Esophagus mucosa (tissue), 1 donor: Measurements from ENCODE around the gene USP22. TPM values are rescaled to one million over a fixed set of nuclear protein-coding genes. Genes with fewer than 3 reads are reported as not detected.
A peak's percentile ranks its signal among the peaks of the same experiment; 100 is the strongest.
"Not testable (repeated sequence)": the region's sequence is repeated elsewhere in the genome, so short reads cannot be mapped to it uniquely, and the experiment has no call there.

Experiments used
- ATAC-seq: fragments of 200-7000 bp; cut with Tn5 transposase; one replicate; pipeline ENCODE4 v1.9.1; 2020
- total RNA-seq: library from RNA; stranded (reverse); gene quantifications from one replicate; pipeline ENCODE4 v1.2.4, GENCODE V29; 2023
- donor health status: DM: yes; HTN: yes; CAD: no.

The USP22 gene
- 93.8 TPM for total RNA-seq

DNA sequence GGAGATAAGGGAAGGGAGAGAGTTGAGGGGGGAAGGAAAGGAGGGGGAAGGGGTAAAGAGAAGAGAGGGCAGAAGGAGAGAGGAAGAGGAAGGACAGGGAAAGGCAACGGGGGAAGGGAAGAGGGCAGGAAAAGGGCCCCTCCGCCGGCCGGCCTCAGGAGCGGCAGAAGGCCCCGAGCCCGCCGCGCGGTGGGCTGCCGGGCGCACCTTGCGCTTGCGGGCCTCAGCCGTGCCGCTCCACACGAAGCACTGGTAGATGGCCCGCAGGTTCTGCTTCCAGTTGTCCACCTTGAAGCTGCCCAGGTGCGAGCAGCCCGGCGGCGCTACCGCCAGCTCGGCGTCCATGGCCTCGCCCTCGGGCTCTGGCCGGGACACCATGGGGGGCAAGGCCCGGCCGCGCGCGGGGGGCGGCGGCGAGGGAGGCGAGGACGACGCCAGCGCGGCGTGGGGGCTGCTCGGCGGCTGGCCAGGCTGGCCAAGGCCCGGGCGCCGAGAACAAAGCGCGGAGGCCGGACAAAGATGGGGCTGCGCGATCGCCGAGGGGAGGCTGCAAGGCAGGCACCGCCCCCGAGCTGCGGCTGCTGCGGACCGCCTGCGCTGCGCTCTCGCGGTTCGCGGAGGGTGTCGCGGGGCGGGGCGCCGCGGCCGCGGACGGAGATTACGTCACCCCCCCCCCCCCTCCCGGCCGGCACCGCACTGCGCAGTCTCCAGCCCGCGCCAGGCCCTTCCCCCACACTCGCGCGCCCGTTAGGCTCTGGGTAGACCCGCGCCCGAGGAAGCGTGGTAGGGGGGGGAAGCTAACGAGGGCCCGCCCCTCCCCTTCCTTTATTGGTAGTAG is at the start of gene USP22:
USP22 (minus strand) TSS at position 554 of the 838 bp plus-strand sequence; CDS start at position 378, 176 bp downstream.
- peak; percentile 92 for ATAC-seq

DNA sequence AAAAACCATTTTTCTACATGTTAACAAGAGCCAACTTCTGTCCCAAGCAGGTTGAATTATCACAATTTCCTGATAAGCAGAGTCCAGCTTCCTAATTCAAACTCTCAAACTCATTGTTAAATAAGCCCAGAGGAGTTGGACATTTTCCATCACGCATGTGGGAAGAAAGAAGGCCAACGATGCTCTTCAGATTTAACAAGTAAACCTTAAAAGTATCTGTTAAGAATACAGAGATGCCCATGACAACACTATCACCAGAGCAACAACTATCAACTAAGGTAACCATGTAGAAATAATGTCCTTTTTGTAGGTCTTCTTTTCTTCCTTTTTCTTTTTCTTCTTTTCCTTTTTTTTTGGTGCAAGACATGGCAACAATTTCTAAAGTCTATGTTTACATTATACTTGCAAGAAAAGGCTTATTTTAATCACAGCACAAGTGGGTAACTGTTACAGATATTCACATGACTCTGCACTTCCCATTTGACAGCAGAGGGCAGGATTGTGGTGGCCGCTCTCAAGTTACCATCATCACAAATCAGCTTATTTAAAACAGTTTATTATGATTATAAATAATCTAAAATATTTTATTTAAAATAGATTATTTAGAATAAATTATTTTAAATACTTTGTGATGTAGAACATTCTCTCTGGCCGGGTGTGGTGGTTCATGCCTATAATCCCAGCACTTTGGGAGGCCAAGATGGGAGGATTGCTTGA is 48.2 kb upstream of the USP22 start:
- no peak for ATAC-seq

DNA sequence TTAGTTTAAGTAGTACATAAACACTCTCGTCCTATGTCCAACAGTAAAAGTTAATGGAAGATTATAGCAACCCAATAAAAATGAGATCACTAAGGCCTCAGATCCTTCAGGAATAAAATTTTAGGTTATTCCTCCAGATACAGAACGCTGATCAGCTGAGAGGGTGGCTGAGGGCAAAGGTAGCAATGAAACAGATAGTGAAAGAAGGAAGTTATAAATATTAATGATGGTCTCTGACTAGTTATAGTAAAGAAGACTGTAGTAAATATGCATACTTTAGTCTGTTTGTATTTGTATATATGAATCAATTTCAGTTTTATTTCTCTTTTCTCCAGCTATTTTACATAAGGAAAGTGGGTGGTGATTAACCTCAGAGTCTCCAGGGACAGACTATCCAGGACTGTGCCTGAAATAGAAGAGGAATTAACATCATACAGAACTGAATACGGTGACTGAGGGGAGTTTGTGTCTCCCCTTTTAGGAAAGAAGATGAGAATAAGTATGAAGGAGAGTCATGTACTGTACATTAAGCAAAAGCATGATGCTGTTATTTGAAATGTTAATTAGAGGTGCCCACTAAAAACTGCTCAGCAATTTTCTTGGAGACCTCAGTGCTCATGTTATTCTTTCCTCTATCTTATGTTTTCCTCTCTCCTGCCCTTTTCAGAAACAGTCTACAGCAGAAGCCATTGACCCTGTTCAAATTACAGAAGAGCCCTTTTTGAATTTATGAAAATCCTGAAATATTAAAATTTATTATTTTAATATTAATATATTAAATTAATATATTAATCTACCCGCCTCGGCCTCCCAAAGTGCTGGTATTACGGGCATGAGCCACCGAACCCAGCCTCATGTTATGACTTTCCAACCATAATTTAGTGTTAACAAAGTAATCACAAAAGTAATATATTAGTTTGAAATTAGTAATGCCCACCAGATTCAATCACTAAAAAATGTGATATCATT is 47.4 kb upstream of the USP22 start:
- no peak for ATAC-seq

DNA sequence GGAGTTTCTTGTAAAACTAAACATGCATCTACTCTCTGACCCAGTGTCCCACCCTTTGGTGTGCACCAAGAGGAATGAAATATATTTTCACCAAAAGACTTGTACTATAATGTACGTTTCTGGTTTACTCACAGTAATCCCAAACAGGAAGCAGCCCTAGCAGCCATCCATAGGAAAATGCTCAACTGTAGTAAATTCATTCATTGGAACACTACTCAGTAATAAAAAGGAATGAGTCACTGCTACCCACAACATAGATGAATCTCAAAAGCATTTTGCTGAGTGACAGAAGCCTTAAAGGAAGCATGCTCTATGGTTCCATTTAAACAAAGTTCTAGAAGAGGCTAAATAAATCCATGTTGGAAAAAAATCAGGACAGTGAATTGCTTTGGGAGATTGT is 46.3 kb upstream of the USP22 start:
- ATAC-seq = no peak

DNA sequence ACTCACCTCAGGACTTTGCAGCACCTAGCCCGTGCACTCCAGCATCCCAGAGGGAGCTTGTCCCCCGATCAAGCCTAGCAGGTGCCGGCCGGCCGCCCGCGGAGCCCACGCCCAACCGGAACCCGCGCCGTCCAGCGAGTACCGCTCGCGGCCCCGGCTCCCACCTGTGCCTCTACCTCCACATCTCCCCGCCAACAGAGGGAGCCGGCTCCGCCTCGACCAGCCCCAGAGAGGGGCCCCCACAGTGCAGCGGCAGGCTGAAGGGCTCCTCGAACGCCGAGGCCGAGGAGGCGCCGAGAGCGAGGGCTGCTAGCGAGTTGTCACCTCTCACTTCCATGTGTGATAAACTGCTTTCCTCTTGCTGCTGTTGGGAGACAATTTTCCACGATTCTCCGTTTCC is 42.9 kb upstream of the USP22 start:
- ATAC-seq = no peak

GRCh38 chr17:21085280-21085679 is 42.5 kb upstream of the USP22 start:
- ATAC-seq = not testable (repeated sequence)

GRCh38 chr17:21082001-21082436 is 39.2 kb upstream of the USP22 start:
- ATAC-seq = peak; percentile 38

DNA sequence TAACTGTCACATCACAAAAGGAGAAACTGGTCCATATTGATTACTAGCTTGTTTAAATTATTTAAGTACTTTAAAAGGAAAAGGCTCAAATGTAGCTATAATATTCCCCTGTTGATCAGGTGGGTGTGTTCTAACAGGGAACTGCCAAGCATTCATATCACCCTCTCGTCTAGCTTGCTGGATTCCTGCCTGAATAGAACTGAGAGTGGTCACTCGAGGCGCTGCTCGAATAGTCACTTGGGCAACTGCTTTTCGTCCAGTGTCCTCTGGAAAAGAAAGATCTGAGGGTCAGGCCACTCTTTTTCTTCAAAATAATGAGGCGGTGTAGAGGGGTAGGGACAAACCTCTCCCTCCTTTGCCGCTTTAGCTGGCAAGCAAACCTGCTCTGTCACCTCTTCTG is 36.4 kb upstream of the USP22 start:
- ATAC-seq = no peak

GRCh38 chr17:21078016-21078780 is 35.4 kb upstream of the USP22 start:
- ATAC-seq = no peak

- ATAC-seq = no peak
These were observed 34.5 kb upstream of the USP22 start for GRCh38 chr17:21077281-21077680.

DNA sequence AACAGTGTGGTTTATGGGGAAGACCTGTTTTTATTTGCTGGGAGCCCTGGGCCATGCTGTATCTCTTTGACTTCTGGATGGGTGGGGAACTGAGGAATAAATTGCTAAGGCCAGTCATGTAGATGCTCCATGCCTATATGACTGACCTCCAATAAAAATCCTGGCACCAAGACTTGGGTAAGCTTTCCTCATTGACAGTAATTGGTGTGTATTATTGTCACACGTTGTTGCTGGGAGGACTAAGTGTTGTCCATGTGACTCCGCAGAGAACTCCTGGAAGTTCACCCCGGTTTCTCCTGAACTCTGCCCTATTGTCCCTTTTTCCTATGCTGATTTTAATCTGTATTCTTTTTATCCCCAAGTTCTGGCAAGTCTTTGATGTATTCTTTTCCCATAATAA is 33.4 kb upstream of the USP22 start:
- ATAC-seq = no peak

- ATAC-seq = no peak
These were observed 32.9 kb upstream of the USP22 start for GRCh38 chr17:21075739-21076085.

DNA sequence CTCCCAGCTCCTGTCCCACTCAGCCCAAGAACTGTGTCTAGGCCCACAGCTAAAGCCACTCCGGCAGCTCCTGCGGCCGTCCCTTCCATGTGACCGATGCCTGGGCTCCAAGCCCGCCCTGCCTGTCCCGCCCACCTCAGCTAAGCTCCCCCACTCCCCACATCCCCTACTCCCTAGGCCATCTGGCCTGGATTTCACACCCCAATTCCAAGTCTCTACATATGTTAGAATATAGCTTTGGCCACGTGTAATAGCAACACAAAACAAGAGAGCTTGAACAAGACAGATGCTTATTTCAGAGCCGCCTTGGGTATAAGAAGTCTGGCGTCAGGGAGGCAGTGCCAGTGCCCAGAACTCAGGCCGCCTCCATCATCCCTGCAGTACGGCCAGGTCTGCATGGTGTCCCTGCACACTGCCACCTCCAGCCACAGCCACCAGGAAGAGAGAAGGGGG is 30.0 kb upstream of the USP22 start:
- ATAC-seq = no peak

GRCh38 chr17:21066394-21066793 is 23.6 kb upstream of the USP22 start:
- ATAC-seq = no peak

DNA sequence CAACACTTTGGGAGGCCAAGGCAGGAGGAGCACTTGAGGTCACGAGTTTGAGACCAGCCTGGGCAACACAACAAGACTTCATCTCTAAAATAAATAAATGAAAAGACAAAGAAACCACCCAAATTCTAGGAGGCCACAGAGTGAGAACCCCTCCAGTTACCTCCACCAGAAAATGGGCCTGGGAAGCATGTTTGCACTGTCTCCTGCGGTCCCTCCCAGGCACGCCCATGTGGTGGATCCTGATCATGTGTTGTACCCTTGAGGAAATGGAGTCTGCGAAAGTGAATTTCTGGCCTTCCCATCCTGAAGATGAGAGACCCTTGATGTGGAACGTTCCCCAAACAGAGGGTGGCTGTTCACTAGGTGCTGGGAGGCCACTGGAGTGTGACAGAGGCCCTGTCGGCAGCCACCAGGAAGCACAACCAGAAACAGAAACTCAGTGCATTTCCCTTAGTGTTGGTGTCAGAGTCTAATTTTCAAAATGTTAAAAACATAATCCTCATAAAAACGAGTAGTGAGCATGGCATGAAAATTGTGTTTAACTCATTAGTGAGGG is 19.2 kb upstream of the USP22 start:
- ATAC-seq = no peak

- ATAC-seq = no peak
These were observed 18.5 kb upstream of the USP22 start for GRCh38 chr17:21061158-21061835.

DNA sequence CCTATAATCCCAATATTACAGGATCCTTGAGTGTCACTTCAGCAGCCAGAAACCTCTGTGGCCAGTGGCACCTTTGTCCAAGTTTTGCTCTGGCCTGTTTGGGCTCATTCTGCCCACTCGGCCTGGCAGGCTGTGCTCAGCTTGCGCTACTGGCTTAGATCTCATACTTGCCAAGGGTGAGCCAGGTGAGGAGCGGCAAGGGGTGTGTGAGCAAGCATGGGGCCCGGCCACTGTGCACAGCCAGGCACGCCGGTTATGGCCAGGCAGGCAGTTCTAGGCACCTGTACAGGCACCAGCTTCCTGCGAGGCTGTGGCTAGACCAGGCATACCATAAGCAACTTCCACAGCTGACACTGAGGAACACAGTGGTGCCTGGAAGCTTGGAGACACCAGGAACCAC is 16.9 kb upstream of the USP22 start:
- no peak for ATAC-seq

DNA sequence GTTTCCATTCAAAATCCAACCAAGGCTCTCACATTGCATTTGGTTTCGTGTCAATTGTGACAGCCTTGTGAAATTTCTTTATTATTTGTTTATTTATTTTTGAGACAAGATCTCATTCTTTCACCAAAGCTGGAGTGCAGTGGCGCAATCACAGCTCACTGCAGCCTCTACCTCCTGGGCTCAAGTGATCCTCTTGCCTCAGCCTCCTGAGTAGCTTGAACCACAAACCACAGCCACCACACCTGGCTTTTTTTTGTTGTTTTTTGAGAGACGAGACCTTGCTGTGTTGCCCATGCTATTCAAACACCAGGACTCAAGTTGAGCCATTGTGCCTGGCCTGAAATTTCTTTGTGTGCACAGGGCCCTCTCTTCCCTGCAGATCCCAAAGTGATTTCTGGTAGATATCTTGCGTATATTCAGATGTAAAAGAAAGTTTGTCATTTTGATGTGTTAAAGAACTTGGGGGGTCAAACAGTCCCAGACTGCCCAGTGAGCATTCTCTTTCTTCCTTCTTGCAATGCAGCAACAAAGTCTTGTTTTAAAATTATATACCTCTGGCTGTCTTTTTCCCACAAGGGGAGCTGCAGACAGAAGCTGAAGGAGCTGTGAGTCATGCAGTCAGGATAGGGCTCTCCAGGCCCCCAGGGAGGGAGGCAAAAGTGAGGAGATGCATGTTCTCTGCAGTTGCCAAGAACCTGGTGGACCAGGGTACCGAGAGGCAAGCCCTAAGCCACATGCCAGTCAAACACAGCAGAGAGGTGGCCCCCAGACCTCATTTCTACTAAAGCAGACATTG is 15.5 kb upstream of the USP22 start:
- no peak for ATAC-seq

- not testable (repeated sequence) for ATAC-seq
These were observed 10.2 kb upstream of the USP22 start for GRCh38 chr17:21053056-21053455.

DNA sequence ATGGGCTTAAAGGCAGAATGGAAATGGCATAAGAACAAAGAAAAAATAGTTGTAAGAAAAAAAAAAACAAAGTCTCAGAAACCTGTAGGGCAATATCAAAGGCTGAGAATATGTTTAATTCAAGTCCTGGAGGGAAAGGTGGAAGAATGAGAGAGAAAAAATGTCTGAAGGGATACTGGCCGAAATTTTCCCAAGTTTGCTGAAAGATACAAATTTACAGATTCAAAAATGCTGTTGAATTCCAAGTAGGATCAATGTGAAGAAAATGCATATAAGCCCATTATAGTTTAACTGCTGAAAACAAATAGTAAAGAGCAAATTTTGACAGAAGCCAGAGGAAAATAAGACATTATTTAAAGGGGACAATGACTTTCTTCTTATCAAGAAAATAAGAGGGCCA is 6.6 kb upstream of the USP22 start:
- no peak for ATAC-seq
